ENCODE measurements around the gene PRDM15.

PRDM15 gene

GRCh38 chr21:41761211-41761933 lies 117.8 kb downstream of the PRDM15 start:
- peak; percentile 47 for DNase-seq

GRCh38 chr21:41760411-41760810 lies 118.7 kb downstream of the PRDM15 start:
- DNase-seq, result no peak

DNA sequence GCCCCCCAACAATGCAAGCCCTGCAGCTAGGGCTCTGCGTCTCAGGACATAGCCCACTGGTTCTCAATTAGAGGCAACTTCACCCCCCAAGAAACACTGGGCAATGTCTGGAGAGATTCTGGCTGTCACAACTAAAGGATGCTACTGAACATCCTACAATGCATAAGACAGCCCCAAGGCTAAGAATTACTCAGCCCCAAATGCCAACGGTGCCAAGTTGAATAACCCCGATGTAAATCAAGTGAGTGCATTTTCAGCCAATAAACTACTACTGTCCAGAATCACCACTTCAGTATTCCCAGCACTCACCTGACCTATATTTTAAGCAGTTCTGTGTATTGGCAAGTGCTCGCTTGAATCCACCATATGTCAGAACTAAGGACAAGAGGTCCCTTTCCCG lies 119.2 kb downstream of the PRDM15 start:
- DNase-seq, result no peak

DNA sequence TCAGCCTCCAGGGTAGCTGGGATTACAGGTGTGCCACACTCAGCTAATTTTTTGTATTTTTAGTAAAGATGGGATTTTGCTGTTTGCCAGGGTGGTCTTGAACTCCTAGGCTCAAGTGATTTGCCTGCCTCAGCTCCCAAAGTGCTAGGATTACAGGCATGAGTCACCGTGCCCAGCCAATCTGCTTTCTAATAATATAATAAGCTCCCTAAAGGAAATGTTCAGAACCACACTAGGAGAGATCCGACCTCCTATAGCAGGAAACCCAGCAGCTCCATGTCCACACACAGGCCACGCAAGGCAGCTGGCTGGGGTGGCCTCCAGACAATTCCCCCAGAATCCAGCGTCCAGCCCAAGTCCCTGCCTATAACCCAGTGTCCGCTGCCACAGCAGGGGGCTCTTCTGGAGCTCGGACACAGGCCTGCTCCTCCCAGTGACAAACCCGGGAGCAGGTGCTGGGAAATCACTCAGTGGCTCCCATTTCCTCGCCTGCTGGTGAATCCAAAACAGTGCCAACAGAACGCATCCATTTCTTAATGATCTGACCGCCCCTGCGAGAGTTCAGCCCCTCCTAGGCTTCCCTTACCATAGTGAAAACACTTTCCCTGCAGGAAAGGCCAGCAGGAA lies 119.8 kb downstream of the PRDM15 start:
- DNase-seq, result no peak

DNA sequence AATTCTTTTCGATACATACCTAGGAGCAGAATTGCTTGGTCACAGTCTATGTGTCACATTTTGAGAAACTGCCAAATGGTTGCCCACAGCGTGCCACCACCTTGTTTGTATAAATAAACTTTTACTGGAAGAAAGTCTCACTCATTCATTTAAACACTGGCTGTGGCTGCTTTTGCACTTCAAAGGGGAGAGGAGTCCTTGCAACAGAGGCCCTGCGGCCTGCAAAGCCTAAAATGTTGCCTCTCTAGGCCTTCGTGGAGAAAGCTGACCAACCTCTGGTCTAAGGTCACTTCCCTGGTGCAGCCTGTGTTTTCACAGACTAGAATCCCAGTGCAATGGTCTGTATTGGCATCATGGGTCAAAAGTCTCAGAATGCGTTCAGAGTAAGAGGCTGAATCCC lies 120.6 kb downstream of the PRDM15 start:
- no peak for DNase-seq

DNA sequence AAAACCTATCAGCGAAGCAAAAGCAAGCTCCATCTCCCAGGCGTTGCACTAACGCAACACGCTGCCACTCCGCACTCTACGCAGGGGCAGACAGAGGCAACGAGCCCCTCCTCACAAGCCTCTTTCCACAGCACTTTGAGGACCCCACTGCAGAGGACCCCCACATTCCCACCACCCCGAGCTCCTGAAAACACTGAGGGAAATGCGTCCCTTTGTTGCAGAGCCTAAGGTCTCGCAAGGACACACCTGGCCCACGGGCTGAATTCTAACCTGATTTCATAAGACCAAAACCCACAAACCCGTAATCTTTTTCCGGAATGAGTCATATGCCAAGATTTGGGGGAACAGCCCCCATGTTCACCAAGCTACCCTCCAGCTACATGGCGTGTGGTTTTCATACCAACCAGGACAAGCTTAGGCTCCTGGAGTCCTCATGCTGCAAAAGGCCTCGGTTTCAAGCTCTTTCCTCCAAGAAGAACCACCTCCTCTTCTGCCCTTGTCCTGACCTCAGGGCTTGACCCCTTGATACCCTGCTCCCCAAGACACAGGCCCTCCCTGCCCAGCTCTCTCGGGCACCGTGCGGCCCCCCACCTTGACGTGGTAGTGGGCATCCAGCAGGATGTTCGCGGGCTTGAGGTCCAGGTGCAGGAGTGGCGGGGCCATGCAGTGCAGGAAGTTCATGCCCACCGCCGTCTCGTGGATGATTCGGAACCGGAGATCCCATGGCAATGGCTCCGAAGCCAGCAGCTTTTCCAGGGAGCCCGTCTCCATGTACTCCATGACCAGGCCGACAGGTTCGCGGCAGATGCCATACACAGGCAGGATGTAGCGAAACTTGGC lies 123.0 kb downstream of the PRDM15 start:
- no peak for DNase-seq

GRCh38 chr21:41755258-41755933 lies 123.7 kb downstream of the PRDM15 start:
- DNase-seq, result peak; percentile 16

GRCh38 chr21:41754479-41754891 lies 124.7 kb downstream of the PRDM15 start:
- DNase-seq, result peak; percentile 14

GRCh38 chr21:41753006-41753898 lies 125.9 kb downstream of the PRDM15 start:
- DNase-seq, result no peak

DNA sequence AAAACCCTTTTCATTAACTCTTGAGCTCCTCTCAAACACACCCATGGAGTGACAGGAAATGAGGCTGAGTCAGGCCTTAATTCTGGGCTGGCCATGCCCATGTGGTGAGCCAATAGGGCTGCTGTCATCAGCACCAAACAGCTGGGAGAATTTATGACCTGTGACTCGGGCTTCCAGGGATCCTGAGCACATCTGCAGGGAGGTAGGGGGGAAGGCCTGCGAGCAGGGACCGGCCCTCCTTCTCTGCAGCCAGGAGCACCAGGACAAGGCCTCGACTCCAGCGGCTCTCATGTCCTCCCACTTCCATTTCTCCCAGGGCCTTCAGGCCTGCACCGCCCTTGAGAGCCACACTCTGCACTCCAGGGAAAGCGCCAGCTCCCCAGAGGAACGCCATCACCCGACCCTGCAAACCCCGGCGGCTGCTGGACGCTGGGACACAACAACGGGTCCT lies 126.9 kb downstream of the PRDM15 start:
- peak; percentile 51 for DNase-seq

DNA sequence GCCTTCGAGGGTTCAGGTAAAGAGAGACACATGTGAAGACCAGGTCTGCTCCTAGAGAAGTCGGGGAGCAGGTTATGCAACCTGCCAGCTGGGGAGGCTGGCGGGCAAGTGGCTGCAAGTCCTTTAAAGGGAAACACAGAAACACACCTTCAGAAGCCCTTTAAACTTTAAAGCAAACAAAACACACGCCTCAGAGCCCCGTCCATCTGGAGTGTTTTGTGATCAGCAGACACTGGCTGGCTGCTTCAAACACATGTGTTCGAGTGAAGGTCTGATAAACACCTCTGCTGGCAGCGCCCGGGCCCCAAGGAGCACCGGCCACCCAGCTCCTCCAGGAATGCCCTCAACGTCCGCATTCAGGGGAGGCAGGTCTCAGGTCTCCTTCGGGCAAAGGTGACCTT lies 127.5 kb downstream of the PRDM15 start:
- DNase-seq, result peak; percentile 77

DNA sequence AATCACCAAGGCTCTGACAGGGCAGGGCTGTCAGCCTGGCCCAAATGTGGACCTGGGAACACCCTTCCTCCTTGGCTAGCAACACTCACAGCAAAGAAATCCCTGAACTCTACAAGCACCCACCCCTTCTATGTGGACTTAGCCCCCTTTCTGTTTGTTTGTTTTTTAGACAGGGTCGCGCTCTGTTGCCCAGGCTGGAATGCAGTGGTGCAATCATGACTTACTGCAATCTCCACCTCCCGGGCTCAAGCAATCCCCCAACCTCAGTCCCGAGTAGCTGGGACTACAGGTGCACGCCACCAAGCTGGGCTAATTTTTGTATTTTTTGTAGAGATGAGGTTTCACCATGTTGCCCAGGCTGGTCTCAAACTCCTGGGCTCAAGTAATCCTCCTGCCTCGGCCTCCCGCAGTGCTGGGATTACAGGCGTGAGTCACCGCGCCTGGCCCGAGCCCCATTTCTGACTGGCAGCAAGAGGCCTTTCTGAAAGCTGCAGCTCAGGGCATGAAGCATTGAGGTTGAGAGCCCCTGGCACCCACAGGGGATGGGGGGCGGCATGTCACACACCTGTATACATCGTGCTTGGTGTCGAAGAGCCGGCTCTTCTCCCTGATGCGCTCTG lies 128.5 kb downstream of the PRDM15 start:
- DNase-seq, result no peak

DNA sequence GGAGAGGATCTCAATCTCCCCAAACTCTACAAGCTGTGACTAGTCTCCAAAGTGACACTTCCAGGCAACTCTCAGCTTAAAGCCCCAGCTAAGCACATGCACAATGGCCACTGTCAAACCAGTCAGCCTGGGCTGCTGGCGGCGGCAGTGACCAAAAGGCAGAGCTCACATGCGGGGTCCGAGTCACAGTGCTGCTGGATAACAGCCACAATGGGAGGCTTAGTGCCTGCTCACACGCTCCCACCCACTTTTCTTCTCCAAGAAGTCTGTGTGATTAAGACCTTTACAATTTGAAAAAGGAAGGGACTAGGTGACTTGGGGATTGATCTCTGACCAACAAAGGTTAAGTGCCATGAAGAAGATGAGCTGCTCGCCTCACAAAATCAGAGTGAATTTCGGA lies 129.1 kb downstream of the PRDM15 start:
- no peak for DNase-seq

- DNase-seq, result no peak
Measured at GRCh38 chr21:41749286-41749685, 129.9 kb downstream of the PRDM15 start.

Measured in DMS53 (cell line).